Left kidney (tissue), 2 donors: Measurements from ENCODE around the gene FCGR3B. TPM values are rescaled to one million over a fixed set of nuclear protein-coding genes. Genes with fewer than 3 reads are reported as not detected.
"Not testable (repeated sequence)": the region's sequence is repeated elsewhere in the genome, so short reads cannot be mapped to it uniquely, and the experiment has no call there.

Experiments used
- DNase-seq: peaks from one replicate; pipeline ENCODE4 v3.0.0-alpha.2; 2013
- polyA plus RNA-seq: library from polyadenylated mRNA; unstranded; fragments of 120-200 nt; gene quantifications from one replicate; pipeline ENCODE4 v1.2.1, GENCODE V29; 2013; ENCODE audit not compliant: insufficient read length

The FCGR3B gene
- polyA plus RNA-seq, 1 donor = not detected

DNA sequence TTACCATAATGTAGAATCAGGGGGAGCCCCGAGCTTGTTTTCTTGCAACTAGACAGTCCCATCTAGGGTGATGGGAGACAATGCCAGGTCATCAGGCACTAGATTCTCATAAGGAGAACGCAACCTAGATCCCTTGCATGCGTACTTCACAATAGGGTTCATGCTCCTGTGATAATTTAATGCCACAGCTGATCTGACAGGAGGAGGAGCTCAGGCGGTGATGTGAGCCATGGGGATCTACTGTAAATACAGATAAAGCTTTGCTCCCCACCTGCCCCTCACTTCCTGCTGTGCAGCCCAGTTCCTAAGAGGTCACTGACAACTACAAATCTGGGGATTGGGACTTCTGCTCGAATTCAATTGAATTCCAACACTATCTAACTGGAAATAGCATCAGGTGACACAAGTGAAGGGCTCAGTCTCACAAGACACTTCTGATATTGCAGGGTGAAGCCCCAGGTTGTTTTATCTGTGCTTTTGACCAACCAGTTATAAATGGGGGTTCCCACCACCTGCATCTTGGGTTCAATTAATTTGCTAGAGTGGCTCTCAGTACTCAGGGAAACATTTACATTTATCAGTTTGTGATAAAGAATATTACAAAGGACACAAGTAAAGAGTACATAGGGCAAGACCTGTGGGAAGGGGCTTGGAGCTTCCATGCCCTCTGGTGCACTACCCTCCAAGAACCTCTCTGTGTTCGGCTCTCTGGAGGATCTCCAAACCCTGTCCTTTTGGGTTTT lies 7.4 kb upstream of the FCGR3B start:
- not testable (repeated sequence) for DNase-seq

DNA sequence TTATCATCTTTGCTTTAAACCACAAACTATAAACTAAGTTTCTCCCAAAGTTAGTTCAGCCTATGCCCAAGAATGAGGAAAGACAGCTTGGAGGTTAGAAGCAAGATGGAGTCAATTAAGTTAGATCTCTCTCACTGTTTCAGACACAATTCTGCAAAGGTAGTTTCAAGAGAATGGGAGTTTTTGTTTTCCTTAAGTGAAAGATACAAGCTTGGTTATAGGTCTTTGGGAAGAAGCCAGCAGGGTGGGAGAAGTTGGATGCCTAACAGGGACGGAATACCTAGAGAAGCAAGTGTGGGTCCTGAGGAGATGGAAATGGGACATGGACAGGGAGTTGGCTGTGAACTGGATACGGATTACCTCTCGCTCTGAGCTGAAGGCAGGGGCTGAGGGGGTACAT lies 6.0 kb upstream of the FCGR3B start:
- DNase-seq = not testable (repeated sequence)

DNA sequence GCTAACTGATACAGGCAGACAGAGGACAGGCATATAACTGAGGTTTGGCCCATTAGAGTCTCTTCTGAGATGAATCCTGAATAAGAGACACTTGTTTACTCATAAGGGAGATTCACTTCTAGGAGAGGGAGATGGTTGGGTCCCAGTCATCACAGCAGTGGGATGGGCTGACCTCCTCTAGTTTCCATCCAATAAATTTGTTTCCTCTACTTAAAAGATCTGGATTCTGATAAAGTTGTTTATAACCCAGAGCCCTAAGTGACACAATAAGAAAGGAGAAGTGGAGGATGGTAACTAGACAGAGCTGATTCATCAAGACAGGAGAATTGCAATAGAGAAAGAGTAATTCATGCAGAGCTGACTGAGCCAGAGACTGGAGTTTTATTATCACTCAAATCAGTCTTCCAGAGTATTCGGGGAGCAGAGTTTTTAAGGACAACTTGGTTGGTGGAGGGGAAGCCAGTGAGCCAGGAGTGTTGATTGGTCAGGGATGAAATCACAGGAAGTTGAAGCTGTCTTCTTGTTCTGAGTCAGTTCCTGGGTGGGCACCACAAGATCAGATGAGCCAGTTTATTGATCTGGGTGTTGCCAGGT lies 5.3 kb upstream of the FCGR3B start:
- not testable (repeated sequence) for DNase-seq

DNA sequence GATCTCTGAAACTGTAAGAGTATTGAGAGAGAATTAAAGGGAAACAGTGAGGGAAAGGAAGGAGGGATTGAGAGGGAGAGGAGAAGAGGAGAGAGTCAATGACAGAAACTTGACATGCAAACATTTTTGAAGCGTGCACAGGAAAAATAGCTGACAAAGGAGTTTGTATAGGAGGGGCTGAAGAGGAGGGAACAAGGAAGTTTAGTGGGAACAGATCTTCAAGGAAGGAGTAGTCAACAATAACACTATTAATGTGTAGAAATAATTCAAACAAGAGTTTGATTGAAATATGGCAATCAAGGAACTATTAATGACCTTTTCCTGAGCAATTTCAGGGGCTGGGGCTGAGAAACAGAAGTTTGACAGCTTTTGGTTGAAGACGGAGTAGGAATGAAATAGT lies 4.0 kb upstream of the FCGR3B start:
- not testable (repeated sequence) for DNase-seq

DNA sequence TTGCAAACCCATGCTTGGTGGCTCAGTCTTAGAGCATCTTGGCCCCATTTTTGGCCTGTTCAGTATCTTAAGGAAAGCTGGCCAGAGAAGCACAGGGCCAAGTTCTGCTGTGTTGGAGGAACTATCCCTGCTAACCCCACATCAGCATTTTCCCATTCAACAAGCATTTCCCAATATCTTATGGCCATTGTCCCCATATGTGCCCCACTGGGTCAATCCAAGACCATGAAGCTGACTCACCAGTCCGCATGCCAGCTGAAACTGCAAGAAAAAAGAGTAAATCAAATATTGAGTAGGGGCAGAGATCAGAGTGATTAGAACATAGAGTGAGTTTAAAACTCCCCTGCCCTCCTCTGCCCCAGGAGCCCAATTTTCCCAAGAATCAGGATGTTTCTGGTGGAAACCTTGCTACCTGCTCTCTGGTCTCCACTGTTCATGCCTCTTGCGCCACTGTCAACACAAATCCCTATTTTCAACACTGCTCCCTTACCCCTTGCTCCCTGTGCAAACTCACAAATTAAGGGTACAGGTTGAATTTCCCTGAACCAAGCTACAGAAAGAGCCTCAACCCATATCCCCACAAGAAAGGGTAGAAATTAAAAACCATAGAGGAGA lies 741 bp downstream of the FCGR3B start:
- DNase-seq = not testable (repeated sequence)

DNA sequence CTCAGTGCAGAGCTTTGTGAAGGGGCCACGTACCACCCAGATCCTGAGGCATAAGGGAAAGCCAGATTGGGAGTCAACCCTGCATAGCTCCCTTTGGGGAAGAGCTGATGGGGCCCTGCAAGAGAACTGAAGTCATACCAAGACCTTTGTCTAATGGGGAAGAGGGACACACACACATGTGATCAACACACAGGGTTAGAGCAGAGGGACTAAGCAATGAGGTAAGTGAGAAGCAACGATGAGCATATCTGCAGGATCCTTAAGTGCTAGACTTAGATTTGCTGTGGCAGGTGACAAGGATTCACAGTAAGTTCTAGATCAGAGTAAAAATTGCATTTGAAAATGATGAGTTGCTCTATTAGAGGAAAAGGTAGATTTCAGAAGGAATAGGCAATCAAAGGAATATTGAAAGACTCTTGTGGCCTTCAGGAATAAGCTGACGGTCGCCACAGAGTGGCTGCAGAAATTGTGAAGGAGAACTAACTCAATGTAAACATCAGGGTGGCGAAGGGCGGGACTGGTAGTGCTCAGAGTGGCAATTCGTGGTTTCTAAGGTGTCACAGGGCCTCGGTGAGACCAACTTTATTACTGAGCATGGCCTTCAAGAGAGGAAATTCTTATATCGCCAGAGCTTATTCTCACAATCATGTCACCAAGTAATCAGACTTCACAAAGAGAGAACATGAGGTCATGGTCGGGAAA lies 4.4 kb downstream of the FCGR3B start:
- DNase-seq = not testable (repeated sequence)

DNA sequence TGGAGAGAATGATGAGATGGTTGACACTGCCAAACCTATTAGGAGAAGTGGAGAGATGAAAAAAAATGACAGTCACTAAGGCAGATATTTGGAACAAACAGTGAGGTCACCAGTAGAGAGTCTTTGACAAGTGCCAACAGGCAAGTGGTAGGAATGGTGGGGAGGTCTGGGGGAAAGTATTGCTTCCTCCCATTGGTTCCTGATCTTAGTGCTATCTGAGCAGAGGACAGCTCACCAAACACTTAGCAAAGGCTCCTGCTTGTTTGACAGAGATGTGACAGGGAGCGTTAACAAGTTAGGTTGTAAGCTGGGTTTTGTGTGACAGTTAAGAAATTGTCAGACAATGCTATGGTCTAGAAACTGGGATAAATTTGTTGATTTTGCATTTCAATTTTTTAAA lies 6.4 kb downstream of the FCGR3B start:
- DNase-seq = not testable (repeated sequence)

DNA sequence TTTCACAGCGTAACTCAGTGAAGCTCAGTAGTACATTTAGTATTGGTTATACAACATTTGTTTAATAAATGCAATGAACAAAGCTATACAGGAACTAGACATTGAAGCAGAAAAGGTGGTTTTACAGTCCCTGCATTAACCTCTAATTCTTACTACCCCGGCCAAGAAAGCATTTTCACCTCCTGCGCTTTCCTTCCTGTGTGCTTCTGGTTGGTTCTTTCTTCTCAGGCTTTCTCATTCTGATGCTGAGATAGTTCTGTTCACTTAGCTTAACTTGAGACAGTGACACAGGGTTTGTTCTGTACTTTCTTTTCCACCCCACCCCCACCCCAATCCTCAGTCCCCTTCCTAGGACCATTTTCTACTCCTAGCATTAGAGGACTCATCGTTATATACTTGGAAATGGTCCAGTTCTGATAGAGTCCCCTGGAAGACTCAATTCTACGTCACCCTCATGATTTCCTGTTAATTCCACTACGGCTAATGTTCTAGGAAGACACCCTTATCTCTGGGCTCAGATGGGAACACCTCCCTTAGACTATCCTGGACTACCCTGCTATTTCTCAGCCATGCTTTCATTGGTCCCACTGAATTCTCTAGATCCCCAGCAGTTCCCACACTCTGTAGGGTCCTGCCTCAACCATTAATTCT lies 7.5 kb downstream of the FCGR3B start:
- DNase-seq = not testable (repeated sequence)

DNA sequence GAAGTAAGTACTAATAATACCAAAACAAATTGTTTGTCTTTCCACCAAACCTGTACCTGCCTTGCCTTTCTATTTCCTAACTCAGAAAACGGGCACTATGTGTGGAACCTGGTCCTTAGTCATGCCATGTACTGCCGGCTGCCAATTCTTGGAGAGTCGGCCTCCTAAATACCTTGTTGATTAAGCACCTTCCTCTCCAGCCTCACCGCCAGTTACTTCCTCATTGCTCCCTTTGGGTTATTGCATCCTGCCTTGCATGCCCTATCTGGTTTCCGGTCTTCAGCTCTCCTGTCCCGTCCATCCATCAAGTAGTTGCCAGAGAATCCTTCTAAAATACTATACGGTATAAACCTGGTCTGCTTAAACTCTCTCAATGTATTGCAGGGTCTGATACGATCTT lies 8.9 kb downstream of the FCGR3B start:
- not testable (repeated sequence) for DNase-seq

DNA sequence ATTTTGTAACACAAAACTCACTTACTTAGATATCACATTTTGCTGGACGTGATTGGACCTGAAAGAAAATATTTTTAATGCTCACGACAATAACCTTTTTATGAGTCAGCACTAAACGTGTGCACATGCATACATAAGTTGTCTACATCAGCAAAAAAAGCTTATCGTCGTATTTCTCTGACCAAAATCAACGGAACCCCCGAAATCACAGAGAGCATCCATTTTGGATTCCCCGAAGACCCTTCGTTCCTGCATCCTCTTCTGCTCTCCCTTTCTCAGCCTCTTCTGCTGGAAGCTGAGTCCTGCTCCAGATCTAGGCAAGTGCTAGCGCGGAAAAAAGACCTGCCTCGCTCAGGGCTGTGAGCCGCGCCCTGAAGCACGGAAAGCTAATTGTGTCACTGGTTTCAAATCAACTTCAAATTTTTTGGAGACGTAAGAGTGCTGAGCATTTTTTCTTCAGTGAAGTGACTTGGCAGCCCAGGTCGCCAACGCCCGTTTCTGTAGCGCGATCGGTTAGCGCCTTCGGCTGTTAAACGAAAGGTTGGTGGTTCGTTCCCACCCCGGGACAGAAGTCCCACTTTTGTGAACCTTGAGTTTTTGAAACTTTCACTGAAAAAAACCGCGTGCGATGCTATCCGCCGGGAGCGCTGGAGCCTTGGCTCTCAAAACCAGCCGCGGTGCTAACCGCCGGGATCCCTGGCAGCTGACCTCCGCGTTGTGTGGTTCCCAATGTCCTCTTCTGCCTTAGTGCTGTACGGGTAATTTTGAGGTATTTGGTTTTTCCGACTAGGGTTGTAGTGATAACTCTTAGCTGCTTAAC lies 9.6 kb downstream of the FCGR3B start:
- not testable (repeated sequence) for DNase-seq

DNA sequence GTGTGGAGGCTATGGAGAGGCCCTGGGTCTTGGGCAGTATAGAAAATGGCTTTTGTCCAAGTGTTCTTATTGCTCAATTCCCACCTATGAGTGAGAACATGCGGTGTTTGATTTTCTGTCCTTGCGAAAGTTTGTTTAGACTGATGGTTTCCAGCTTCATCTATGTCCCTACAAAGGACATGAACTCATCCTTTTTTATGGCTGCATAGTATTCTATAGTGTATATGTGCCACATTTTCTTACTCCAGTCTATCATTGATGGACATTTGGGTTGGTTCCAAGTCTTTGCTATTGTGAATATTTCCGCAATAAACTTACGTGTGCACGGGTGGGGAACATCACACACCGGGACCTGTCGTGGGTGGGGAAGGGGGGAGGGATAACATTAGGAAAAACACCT lies 10.6 kb downstream of the FCGR3B start:
- DNase-seq = not testable (repeated sequence)

DNA sequence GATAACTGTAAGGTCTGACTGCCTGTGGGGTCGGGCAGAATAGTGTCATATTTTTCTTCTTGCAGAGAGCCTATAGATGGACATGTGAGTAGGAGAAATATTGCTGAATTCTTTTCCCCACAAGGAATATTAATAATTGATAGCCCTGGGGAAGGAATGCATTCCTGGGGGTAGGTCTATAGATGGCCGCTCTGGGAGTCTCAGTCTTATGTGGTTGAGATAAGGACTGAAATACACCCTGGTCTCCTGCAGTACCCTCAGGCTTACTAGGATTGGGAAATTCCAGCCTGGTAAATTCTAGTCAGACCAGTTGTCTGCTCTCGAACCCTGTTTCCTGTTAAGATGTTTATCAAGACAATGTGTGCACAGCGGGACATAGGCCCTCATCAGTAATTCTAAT lies 12.5 kb downstream of the FCGR3B start:
- DNase-seq = not testable (repeated sequence)

DNA sequence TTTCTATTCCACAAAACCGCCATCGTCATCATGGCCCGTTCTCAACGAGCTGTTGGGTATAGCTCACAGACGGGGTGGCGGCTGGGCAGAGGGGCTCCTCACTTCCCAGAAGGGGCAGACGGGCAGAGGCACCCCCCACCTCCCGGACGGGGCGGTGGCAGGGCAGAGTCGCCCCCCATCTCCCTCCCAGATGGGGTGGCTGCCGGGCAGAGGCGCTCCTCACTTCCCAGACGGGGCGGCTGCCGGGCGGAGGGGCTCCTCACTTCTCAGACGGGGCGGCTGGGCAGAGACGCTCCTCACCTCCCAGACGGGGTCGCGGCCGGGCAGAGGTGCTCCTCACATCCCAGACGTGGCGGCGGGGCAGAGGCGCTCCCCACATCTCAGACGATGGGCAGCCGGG lies 14.6 kb downstream of the FCGR3B start:
- DNase-seq = not testable (repeated sequence)

DNA sequence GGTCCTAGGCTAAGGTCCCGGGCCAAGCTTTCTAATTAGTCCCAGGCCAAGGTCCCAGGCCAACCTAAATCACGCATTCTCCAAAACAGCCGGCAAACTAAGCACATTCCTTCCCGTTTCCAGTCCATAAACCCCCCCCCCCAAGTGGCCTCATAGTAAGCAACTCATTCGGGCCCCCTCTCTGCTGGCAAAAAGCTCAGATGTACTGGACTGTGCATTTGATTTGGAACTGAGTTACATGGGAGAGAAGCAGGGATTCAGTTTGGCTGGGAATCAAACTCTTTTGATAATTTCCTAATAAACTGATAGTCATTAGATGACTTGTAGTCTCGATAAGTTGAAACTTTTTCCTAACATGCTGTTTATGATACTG lies 17.8 kb downstream of the FCGR3B start:
- not testable (repeated sequence) for DNase-seq

DNA sequence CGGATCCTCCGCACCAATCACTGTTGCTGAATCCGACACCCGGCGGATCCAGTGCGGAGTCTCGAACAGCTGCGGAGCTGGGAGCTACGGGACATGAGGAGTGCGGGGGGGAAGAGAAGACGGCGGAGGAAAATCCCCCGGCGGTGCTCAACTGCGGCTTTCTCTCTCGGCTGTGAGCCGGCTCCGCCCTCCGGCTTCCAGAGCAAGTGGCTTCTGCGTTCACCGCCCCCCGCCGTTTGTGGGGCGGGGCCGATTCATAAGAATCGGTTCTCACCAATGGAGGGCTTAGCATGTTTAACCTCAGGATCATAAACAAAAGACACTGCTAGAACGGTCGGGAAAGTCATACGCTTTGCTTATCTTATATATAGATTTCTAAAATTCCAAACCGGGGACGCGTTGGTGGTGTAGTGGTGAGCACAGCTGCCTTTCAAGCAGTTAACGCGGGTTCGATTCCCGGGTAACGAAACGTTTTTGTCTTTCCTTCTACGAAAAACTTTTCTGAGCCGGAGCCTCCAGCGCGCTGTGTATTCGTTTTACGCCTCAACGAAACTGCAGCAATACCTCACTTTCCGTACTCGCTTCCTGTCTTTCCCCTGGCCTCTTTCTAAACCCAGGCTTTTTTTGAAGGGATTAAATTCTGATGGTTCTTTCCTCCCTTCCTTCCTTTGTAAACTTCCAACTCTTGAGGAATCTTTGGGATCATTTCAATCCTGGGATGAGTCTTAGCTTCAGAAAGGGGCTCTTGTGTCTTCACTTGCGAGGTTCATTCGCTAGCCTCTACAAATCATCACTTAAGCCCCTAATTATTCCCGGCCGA lies 18.4 kb downstream of the FCGR3B start:
- peak; percentile 82 for DNase-seq

DNA sequence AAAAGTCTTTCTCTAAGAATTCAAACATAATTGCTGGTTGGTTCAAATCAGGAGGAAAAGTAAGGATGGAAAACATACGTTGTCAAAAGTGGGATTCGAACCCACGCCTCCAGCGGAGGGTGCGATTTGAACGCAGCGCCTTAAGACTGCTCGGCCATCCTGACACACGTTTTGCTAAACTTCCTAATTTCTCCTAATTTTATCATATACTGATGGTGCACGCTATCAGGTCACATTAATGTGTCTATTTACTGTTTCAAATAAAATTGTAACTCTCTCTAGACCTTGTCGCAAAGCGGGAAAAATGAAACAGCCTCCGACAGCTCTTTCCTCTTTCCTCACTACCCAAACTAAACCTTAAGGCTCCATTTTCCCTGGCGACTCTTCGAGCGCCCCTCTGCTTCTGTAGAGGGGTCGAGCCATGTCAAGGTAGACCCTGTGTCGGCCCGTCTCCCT lies 19.1 kb downstream of the FCGR3B start:
- not testable (repeated sequence) for DNase-seq

DNA sequence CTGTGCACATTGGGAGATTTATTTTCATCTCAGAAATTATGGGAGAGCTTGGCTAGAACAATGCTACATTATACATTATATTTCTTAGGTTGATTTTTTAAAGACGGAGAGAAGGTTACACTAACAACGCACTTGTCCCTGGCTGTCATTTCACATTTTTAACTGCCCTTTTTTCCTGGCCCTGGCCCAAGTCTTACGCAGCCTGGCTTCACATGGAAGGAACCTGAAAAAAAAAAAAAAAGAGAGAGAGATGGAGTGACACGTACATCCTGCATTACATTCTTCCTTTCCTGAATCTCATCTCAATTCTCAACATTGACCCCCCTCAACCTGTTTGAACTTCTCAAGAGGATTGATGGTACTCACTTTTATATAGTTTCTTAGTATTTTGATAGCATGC lies 20.8 kb downstream of the FCGR3B start:
- DNase-seq = not testable (repeated sequence)

DNA sequence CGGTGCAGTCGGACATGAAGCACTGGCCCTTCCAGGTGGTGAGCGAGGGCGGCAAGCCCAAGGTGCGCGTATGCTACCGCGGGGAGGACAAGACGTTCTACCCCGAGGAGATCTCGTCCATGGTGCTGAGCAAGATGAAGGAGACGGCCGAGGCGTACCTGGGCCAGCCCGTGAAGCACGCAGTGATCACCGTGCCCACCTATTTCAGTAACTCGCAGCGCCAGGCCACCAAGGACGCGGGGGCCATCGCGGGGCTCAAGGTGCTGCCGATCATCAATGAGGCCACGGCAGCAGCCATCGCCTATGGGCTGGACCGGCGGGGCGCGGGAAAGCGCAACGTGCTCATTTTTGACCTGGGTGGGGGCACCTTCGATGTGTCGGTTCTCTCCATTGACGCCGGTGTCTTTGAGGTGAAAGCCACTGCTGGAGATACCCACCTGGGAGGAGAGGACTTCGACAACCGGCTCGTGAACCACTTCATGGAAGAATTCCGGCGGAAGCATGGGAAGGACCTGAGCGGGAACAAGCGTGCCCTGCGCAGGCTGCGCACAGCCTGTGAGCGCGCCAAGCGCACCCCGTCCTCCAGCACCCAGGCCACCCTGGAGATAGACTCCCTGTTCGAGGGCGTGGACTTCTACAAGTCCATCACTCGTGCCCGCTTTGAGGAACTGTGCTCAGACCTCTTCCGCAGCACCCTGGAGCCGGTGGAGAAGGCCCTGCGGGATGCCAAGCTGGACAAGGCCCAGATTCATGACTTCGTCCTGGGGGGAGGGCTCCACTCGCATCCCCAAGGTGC lies 24.2 kb downstream of the FCGR3B start:
- not testable (repeated sequence) for DNase-seq
